ENCODE data around the gene WDR82.
A peak's percentile ranks its signal among the peaks of the same experiment; 100 is the strongest.

WDR82 gene

GRCh38 chr3:52253314-52254304 lies 24.8 kb downstream of the WDR82 start:
- peak; percentile 92 for DNase-seq

- DNase-seq = no peak
Measured at GRCh38 chr3:52250122-52250521, 28.3 kb downstream of the WDR82 start.

DNA sequence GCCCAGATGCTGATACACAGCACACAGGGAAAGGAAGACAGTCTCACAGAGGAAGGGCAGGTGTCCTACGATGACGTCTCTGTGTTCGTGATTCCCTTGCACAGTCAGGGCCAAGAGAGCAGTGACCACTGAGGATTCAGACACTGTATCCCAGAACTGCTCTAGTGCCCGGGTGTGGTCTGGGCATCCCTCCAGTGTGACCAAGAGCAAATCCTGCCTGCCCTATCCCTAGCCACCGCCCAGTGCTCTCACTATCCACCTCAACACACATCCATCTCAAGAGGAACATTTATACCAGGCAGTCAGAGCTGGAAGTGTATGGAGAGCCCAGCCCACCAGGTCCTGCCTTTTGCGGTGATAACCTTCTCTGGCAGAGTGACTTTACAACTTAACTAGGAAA lies 28.8 kb downstream of the WDR82 start:
- no peak for DNase-seq

- no peak for DNase-seq
Measured at GRCh38 chr3:52248816-52249547, 29.5 kb downstream of the WDR82 start.

GRCh38 chr3:52248165-52248541 lies 30.3 kb downstream of the WDR82 start:
- DNase-seq = no peak

DNA sequence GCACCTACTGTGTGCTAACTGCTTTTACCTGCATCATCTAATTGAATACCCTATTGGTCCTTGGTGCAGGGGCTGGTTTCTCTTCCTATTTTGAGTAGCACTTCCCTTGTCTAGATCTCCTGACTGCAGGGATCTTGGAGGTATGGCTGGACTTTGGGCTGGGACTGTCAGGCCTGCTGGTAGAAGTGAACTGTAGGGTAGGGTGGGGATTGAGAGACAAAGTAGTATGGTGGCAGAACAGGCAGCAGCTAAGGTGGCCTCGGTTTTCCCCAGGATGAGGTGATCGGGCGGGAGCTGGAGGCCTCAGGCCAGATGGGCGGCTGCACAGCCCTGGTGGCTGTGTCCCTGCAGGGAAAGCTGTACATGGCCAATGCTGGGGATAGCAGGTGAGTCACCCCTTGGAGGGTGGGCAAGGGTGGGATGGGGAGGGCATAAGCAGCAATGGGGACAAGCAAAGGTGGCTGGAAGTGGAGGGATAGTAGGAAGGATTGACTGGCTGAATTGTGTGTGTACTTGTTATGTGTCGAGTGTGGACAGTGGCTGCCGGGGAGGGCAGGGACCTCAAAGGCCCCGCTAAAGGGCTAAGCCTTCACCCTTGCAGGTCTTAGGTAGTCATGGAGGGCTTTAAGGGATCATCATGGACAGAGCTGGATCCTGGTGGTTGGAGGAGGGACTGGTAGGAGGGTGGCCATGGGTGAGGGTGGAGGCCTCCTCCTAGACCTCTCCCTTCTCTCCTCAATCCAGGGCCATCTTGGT lies 30.9 kb downstream of the WDR82 start:
- peak; percentile 34 for DNase-seq

DNA sequence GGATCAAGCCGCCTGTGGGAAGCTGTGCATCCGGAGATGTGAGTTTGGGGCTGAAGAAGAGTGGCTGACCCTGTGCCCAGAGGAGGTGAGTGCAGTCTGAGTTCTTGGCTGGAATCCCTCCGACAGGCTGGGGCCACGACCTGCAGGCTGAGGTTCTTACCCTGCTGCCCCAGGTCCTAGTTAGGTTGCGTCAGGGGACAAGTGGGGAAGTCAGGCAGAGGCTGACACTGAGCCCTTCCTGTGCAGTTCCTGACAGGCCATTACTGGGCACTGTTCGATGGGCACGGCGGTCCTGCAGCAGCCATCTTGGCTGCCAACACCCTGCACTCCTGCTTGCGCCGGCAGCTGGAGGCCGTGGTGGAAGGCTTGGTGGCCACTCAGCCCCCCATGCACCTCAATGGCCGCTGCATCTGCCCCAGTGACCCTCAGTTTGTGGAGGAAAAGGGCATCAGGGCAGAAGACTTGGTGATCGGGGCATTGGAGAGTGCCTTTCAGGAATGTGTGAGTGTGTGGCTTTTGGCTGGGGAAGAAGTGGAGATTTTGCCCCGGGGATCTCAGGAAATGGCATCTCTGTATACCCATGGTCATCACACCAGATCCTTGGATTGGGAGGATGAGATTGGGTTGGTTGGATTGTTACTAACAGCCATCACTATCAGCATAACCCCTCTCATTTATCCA lies 31.6 kb downstream of the WDR82 start:
- DNase-seq = peak; percentile 55

DNA sequence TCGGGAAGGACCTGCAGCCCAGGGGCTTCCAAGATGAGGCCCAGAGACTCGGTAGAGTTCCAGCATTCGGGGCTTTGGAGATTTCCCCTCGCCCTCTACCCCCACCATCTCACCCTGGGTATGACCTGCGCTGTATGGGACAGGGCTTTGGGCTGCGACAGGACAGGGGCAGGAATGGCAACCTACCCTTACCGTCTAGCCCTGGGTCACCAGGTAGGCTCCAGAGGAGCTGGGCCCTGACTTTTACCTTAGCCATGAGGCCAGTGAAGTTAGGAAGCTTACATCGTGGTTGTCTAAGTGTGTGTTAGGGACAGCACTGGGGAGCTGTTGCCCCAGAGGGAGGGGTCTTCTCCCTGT lies 32.2 kb downstream of the WDR82 start:
- DNase-seq = no peak

DNA sequence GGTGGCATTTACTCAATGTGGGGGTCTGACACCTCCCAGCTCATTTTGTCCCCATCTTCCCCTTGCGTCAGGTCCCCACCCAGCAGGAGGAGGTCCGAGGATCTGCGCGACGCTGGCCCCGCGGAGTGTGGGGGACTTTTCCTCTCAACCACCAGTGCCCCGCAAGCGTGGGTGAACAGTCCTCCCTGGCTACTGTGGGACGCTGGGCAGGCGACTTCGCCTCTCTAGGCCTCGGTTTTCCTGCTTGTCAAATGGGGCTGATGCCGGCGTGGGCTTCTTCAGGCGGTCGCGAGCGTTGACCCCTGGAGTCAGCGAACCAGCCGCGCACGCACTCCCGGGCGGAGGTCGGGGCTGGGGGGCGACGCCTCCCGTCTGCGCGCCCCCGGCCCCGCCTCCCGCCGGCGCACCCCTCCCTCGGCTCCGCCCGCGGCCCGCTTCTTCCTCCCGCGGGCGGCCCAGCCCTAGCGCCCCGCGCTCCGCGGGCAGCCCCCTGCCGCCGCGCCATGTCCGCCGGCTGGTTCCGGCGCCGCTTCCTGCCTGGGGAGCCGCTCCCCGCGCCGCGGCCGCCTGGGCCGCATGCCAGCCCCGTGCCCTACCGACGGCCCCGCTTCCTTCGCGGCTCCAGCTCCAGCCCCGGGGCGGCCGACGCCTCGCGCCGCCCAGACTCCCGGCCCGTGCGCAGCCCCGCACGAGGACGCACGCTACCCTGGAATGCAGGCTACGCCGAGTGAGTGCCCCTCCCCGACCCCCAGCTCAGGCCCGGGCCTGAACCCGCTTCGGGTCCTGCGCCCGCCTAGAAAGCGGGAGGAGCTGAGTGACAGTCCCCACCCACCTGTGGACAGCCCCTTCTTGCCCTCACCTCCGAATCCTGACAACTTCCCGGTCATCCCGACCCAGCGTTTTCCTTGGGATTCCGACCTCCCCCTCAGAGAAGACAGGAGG lies 32.9 kb downstream of the WDR82 start, which contains the start of gene PPM1M:
Gene PPM1M, plus strand, starts transcription at position 438 of the 942 bp plus-strand sequence. Its CDS starts 66 bp downstream, at position 504.
- DNase-seq = peak; percentile 56

DNA sequence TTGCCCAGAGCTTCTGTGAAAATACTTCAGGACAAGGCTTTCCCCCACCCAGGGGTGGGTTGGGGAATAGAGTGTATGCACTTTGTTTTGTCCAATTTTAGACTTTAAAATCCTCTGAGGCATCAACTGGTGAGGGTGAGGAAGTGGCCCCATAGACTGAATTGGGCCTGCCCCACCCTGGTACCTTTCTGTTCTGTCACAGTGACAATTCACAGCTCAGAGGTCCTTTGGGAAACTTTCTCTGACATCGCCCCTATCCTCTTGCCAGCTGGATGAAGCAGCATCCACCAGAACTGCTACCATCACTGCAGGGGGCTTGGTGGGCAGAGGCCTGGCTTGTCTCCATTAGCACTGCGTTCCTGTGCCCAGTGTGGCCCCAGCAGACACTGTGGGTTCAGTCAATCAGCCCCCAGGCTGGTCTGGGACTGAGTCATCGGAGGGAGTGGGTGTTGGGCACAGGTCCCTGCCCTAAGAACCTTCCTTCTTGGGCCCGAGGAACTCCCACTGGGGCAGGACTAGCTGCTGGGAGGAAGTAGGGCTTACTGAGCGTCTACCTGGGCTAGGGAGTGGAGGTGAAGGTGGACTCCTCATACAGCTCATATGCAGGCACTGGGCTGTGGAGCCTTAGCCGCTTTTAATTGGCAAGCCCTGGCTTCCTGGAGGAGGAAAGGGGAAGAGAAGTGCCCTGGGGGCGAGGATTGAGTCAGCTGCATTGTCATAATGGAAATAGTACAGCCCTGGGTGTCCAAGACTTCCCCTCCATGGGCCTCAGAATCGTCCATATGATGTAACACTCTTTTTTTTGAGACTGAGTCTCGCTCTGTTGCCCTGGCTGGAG lies 34.4 kb downstream of the WDR82 start:
- peak; percentile 97 for DNase-seq

DNA sequence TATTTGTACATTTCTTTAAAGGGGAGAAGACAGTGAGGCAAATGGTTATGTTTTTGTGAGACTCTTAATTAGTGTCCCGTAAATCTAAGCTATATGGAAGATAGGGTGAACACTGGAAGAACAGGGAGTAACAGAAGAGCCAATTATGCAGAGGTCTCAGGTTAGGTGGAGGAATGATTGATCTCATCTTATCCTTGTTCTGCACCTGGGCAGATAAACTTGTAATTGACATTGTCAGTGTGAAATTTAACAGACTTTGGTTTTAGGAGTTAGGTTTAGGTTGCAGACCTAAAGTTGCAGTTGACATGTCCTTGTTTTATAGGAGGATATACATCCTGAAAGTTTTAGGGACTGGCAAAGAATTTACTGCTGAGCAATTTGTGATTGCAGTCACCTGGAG lies 36.4 kb downstream of the WDR82 start:
- DNase-seq = no peak

DNA sequence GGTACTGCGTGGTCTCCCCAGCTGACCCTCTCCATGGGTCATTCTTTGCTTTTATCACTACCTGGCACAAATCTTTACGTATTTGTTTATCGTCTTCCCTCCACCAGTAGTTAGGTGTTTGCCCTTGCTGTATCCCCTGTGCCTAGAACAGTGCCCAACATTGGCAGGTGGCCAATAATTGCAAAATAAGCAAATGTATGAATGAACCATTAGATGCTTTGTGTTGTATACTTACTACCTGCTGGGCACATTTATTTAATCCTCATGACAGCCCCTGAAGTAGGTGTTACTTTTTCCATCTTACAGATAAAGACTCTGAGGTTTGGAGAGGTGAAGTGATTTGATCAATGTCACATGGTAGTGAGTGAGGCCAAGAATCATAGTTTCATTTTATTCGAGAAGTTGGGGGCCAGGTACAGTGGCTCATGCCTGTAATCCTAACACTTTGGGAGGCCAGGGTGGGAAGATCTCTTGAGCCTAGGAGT lies 37.5 kb downstream of the WDR82 start:
- DNase-seq = no peak

- DNase-seq = peak; percentile 78
Measured at GRCh38 chr3:52240059-52240885, 38.2 kb downstream of the WDR82 start.

GRCh38 chr3:52238761-52239701 lies 39.4 kb downstream of the WDR82 start, which contains the start of gene TWF2:
TSS of gene TWF2 (minus strand) at chr3:52239158. CDS start at chr3:52239016, 142 bp downstream.
- peak; percentile 88 for DNase-seq

GRCh38 chr3:52238193-52238760 lies 40.2 kb downstream of the WDR82 start:
- peak; percentile 65 for DNase-seq

DNA sequence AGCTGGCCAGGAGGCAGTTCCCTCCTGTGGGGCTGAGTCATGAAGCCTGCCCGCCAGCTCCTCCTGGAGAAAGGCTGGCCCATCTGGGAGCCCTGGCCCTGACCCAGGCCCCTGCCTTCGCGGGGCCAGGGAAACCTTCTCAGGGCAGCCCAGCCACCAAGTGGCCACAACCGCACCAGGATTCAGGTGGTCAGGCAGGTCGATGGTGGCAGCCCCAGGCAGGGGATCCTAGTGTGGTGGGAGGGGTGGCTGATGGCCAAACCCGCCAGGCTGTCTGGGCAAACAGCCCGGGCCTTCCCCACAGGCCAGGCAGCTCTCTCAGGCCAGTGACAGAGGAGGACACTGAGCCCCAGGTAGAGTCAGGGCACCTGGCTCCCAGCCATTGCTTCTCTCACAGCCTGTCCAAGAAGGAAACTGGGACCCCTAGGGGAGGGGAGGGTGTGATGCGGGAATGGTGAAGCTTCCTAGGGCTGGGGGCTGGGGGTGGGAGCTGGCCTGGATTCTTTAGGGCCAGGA lies 40.7 kb downstream of the WDR82 start:
- peak; percentile 83 for DNase-seq

GRCh38 chr3:52237006-52237656 lies 41.3 kb downstream of the WDR82 start:
- no peak for DNase-seq
